Measurements from ENCODE around the gene PHACTR1. TPM values are rescaled to one million over a fixed set of nuclear protein-coding genes. Genes with fewer than 3 reads are reported as not detected.

Gene PHACTR1
- total and polyA plus RNA-seq, 8 donors = 0.46 to 17.4 (median 6.4) TPM; not detected in 1

GRCh38 chr6:13089296-13089994 is 372.9 kb downstream of the PHACTR1 start:
- DNase-seq = no peak
- no peaks in the 10 kb centered on the region for H3K9me3 ChIP-seq
- H3K27me3 ChIP-seq = no peaks in the 10 kb centered on the region
- TF ChIP-seq EP300 (IDR thresholded peaks at IDR 0.05) = no peak
- no peak for TF ChIP-seq POLR2AphosphoS5 (IDR thresholded peaks at IDR 0.05)
- no peak for TF ChIP-seq POLR2A (IDR thresholded peaks at IDR 0.05)
- TF ChIP-seq CTCF (IDR thresholded peaks at IDR 0.05) = no peak
- H3K4me1 ChIP-seq = peaks cover 0 to 4% (median 0%) of the 10 kb centered on the region in 4 donors
- H3K36me3 ChIP-seq = no peaks in the 10 kb centered on the region
- no peak overlapping the region for H3K4me3 ChIP-seq
- WGBS, 5 donors = 84 to 92% (median 91%) methylated on average over 7 of the region's 7 CpGs
- intact Hi-C loops (cut with DNase I; ENCODE audit: low total_unique reads) = no loop called here
- H3K27ac ChIP-seq = no peak overlapping the region

GRCh38 chr6:13091192-13091591 is 374.6 kb downstream of the PHACTR1 start:
- Histone ChIP-seq H3K4me3 (no peak overlapping the region), H3K4me1 (peaks cover 0 to 19% (median 5%) of the 10 kb centered on the region in 4 donors), H3K9me3 (no peaks in the 10 kb centered on the region), H3K36me3 (no peaks in the 10 kb centered on the region), H3K27me3 (no peaks in the 10 kb centered on the region), H3K27ac (no peak overlapping the region)
- DNase-seq = no peak
- WGBS, 5 donors = 84 to 90% (median 87%) methylated on average over 6 of the region's 6 CpGs
- TF ChIP-seq POLR2AphosphoS5 (IDR thresholded peaks at IDR 0.05) = no peak
- no peak for TF ChIP-seq CTCF (IDR thresholded peaks at IDR 0.05)
- TF ChIP-seq POLR2A (IDR thresholded peaks at IDR 0.05) = no peak
- no peak for TF ChIP-seq EP300 (IDR thresholded peaks at IDR 0.05)
- intact Hi-C loops (cut with DNase I; ENCODE audit: low total_unique reads) = no loop called here

- WGBS, 5 donors = 51 to 72% (median 55%) methylated on average over 3 of the region's 3 CpGs
These were observed 378.3 kb downstream of the PHACTR1 start for GRCh38 chr6:13094781-13095425.

GRCh38 chr6:13096084-13096483 is 379.5 kb downstream of the PHACTR1 start:
- 23 to 65% (median 53%) methylated on average over 3 of the region's 3 CpGs for WGBS, 5 donors

More at GRCh38 chr6:13094781-13095425, 378.3 kb downstream of the PHACTR1 start:
- intact Hi-C loops (cut with DNase I; ENCODE audit: low total_unique reads) = no loop called here
- H3K9me3 ChIP-seq = no peaks in the 10 kb centered on the region
- H3K36me3 ChIP-seq = no peaks in the 10 kb centered on the region
- no peak overlapping the region for H3K27ac ChIP-seq
- H3K4me3 ChIP-seq = no peak overlapping the region
- no peak for DNase-seq
- H3K27me3 ChIP-seq = no peaks in the 10 kb centered on the region
- peaks cover 0 to 30% (median 10%) of the 10 kb centered on the region in 4 donors for H3K4me1 ChIP-seq
- no peak for TF ChIP-seq POLR2AphosphoS5 (IDR thresholded peaks at IDR 0.05)
- no peak for TF ChIP-seq CTCF (IDR thresholded peaks at IDR 0.05)
- TF ChIP-seq POLR2A (IDR thresholded peaks at IDR 0.05) = no peak
- TF ChIP-seq EP300 (IDR thresholded peaks at IDR 0.05) = no peak

More at GRCh38 chr6:13096084-13096483, 379.5 kb downstream of the PHACTR1 start:
- Histone ChIP-seq H3K4me1 (peaks cover 0 to 30% (median 10%) of the 10 kb centered on the region in 4 donors), H3K27ac (no peak overlapping the region), H3K36me3 (no peaks in the 10 kb centered on the region), H3K4me3 (no peak overlapping the region), H3K9me3 (no peaks in the 10 kb centered on the region), H3K27me3 (no peaks in the 10 kb centered on the region)
- intact Hi-C loops (cut with DNase I; ENCODE audit: low total_unique reads) = no loop called here
- no peak for DNase-seq
- no peak for TF ChIP-seq CTCF (IDR thresholded peaks at IDR 0.05)

All from stomach (tissue), 9 donors.